Hepatocyte (in vitro differentiated cells): ENCODE data around the gene TH. TPM values are rescaled to one million over a fixed set of nuclear protein-coding genes. Genes with fewer than 3 reads are reported as not detected.
A peak's percentile ranks its signal among the peaks of the same experiment; 100 is the strongest.

Experiments
- DNase-seq: peaks from one replicate; pipeline ENCODE4 v3.0.0-alpha.2; 2016; ENCODE audit warnings: low spot score
- H2AFZ ChIP-seq: fragments of 200-600 bp; sonication (generic); 2 replicates; pipeline ENCODE4 v1.6.0; 2016; ENCODE audit warnings: antibody characterized with exemption, mild to moderate bottlenecking
- H3K27ac ChIP-seq: fragments of 200-600 bp; sonication (generic); 2 replicates; pipeline ENCODE4 v1.5.1; 2016; ENCODE audit warnings: mild to moderate bottlenecking
- H3K27me3 ChIP-seq: fragments of 200-600 bp; sonication (generic); 2 replicates; pipeline ENCODE4 v1.6.1; 2016
- H3K36me3 ChIP-seq: fragments of 200-600 bp; sonication (generic); replicated peaks from 2 replicates; pipeline ENCODE4 v1.5.1; 2016; ENCODE audit warnings: low read depth; ENCODE audit not compliant: insufficient read depth
- H3K4me1 ChIP-seq: fragments of 200-600 bp; sonication (generic); 2 replicates; pipeline ENCODE4 v1.5.1; 2016; ENCODE audit warnings: mild to moderate bottlenecking, moderate library complexity; ENCODE audit not compliant: insufficient read depth
- H3K4me2 ChIP-seq: fragments of 200-600 bp; sonication (generic); 2 replicates; pipeline ENCODE4 v1.6.0; 2016
- H3K4me3 ChIP-seq: fragments of 200-600 bp; sonication (generic); 2 replicates; pipeline ENCODE4 v1.5.1; 2016; ENCODE audit warnings: mild to moderate bottlenecking
- H3K79me2 ChIP-seq: fragments of 200-600 bp; sonication (generic); 2 replicates; pipeline ENCODE4 v1.6.0; 2017; ENCODE audit warnings: mild to moderate bottlenecking
- H3K9me2 ChIP-seq: fragments of 200-600 bp; sonication (generic); replicated peaks from 2 replicates; pipeline ENCODE4 v1.6.0; 2017; ENCODE audit warnings: mild to moderate bottlenecking; ENCODE audit not compliant: insufficient read depth
- H3K9me3 ChIP-seq: fragments of 200-600 bp; sonication (generic); 2 replicates; pipeline ENCODE4 v1.5.1; 2016; ENCODE audit warnings: low read depth, mild to moderate bottlenecking
- H4K20me1 ChIP-seq: fragments of 200-600 bp; sonication (generic); 2 replicates; pipeline ENCODE4 v1.6.0; 2016; ENCODE audit warnings: mild to moderate bottlenecking; ENCODE audit not compliant: insufficient read depth, poor library complexity, severe bottlenecking
- CTCF ChIP-seq: fragments of 200-600 bp; sonication (generic); IDR thresholded peaks from 2 replicates; pipeline ENCODE4 v1.5.1; 2016; ENCODE audit warnings: antibody characterized with exemption, mild to moderate bottlenecking; ENCODE audit not compliant: poor library complexity
- EZH2 ChIP-seq: fragments of 200-600 bp; sonication (generic); IDR thresholded peaks from 2 replicates; pipeline ENCODE4 v1.6.1; 2016; ENCODE audit warnings: antibody characterized with exemption, mild to moderate bottlenecking, borderline replicate concordance
- EZH2phosphoT487 ChIP-seq: fragments of 200-600 bp; sonication (generic); IDR thresholded peaks from one replicate; pipeline ENCODE4 v1.6.1; 2018; ENCODE audit warnings: antibody characterized with exemption, mild to moderate bottlenecking, low read depth, moderate library complexity; ENCODE audit not compliant: unreplicated experiment, severe bottlenecking
- WGBS: methylation state at CpG from one replicate; pipeline ENCODE4 v1.1.6; 2016; ENCODE audit warnings: low lambda C conversion rate; ENCODE audit errors: missing lambda C conversion rate; 5-methylcytosine and 5-hydroxymethylcytosine counted together
- polyA plus RNA-seq: library from polyadenylated mRNA; unstranded; fragments of >200 nt; fragmentation: Nextera tagmentation; extraction: Ambion mirVana; gene quantifications from 2 replicates; pipeline ENCODE4 v1.2.1, GENCODE V29; 2016
- total RNA-seq: library from RNA; depleted of rRNA; stranded (reverse); fragments of >200 nt; gene quantifications from 2 replicates; pipeline ENCODE4 v1.2.3, GENCODE V29; 2014

TH gene
- total and polyA plus RNA-seq, 2 experiments from 2014 or later = 2.6 to 15.3 TPM

DNA sequence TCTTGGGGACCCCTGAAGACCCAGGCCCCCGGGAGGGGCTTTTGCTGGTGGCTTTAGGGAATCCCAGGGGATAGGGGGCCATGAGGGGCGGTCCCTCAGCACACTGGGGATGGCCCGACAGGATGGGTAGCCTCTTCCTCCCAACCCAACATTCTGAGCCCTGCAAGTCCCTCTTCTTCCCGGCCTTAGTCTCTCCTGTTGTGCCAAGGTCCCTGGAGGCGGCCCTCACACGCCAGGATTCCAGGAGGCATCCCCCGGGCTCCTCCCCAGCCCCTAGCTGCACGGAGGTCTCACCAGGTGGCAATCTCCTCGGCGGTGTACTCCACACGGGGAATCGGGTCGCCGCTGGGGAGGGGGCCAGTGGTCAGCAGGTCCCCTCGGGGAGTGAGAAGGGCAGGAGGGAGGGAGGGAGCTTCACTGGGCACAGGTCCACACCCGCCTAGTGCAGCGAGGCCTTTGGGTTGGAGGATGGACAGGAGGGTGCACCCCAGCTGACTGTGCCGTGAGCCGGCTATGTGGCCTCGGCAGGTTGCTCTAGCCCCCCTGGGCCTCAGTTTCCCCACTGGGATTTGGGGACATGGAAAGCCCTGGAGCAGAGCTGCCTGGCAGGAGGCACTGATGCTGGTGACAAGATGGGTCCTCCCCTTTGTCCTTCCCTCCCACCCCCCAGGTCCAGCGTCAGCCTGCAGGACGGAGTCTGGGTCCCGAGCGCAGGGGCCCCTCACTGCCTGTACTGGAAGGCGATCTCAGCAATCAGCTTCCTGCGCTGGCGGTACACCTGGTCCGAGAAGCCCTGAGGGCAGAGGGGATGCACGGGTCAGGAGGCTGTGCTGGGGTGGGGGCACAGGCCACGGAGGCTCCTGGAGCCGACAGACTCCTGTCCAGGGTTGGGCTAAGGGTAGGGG, 4.2 kb downstream of the TH start:
- Histone ChIP-seq H3K36me3 (no peaks in the 10 kb centered on the region), H3K9me3 (no peaks in the 10 kb centered on the region), H3K4me3 (no peak overlapping the region), H3K27me3 (no peaks in the 10 kb centered on the region), H3K4me1 (peaks cover 5% of the 10 kb centered on the region), H3K79me2 (no peaks in the 10 kb centered on the region), H3K9me2 (no peaks in the 10 kb centered on the region), H2AFZ (no peak overlapping the region), H4K20me1 (no peaks in the 10 kb centered on the region), H3K4me2 (no peak overlapping the region), H3K27ac (no peak overlapping the region)
- TF ChIP-seq EZH2 (no peak), CTCF (no peak), EZH2phosphoT487 (no peak)
- WGBS = 80% methylated on average over 24 of the region's 31 CpGs
- DNase-seq = no peak

DNA sequence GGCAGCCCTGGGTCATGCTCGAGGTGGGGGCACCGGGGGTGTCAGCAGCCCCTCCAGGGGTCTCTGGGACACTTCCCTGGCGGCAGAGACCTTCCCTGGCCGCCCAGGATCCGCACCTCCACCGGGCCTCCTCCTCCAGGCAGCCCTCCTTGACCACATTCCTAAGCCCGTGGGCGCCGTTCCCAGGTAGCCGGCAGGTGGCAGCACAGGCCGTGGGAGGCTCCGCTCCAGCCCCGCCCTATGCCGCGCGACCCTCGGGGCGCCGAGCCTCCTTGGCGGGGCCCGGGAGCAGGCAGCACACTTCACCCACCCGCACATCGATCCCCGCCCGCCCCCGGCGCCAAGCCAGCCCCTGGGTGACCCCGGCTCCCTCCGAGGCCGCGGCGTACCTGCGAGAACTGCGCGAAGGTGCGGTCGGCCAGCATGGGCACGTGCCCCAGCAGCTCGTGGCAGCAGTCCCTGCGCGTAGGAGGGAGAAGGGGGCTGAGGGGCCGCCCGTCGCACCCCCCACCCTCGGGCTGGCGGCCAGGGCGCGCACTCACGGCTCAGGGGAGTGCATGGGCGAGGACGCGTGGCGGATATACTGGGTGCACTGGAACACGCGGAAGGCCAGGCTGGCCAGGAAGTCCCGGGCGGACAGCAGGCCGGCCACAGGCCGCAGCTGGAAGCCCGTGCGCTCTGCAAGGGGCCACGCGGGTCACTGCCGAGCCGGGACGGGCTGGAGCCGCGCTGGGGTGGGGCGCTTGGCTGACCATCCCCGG, 5.3 kb downstream of the TH start:
- TF ChIP-seq EZH2 = no peak
- TF ChIP-seq CTCF = peak; percentile 74
- TF ChIP-seq EZH2phosphoT487 = no peak
- Histone ChIP-seq H3K36me3 (no peaks in the 10 kb centered on the region), H3K4me3 (no peak overlapping the region), H3K27ac (no peak overlapping the region), H3K4me2 (peak overlapping the region; percentile 65), H2AFZ (no peak overlapping the region), H3K4me1 (peaks cover 5% of the 10 kb centered on the region), H3K79me2 (no peaks in the 10 kb centered on the region), H3K9me2 (no peaks in the 10 kb centered on the region), H3K27me3 (no peaks in the 10 kb centered on the region), H3K9me3 (no peaks in the 10 kb centered on the region), H4K20me1 (no peaks in the 10 kb centered on the region)
- WGBS = 68% methylated on average over 33 of the region's 70 CpGs
- peak; percentile 58 for DNase-seq

GRCh38 chr11:2165571-2165970, 6.0 kb downstream of the TH start:
- no peaks in the 10 kb centered on the region for H3K36me3 ChIP-seq
- H3K9me3 ChIP-seq = no peaks in the 10 kb centered on the region
- no peak overlapping the region for H3K4me2 ChIP-seq
- no peak overlapping the region for H3K4me3 ChIP-seq
- peaks cover 5% of the 10 kb centered on the region for H3K4me1 ChIP-seq
- H3K9me2 ChIP-seq = no peaks in the 10 kb centered on the region
- 94% methylated on average over 11 of the region's 13 CpGs for WGBS
- no peaks in the 10 kb centered on the region for H3K79me2 ChIP-seq
- no peak for DNase-seq
- H2AFZ ChIP-seq = no peak overlapping the region
- H3K27ac ChIP-seq = no peak overlapping the region
- TF ChIP-seq CTCF (no peak), EZH2 (no peak), EZH2phosphoT487 (no peak)
- no peaks in the 10 kb centered on the region for H4K20me1 ChIP-seq
- no peaks in the 10 kb centered on the region for H3K27me3 ChIP-seq
